M059J (cell line): ENCODE results near the gene SNRNP70. TPM values are rescaled to one million over a fixed set of nuclear protein-coding genes. Genes with fewer than 3 reads are reported as not detected.

ENCODE experiments used
- DNase-seq: peaks from one replicate; pipeline ENCODE4 v3.0.0-alpha.2; 2012; ENCODE audit warnings: low read depth
- total RNA-seq: library from RNA; depleted of rRNA; stranded (reverse); fragments of >200 nt; shearing (Covaris generic); gene quantifications from 2 replicates; pipeline ENCODE4 v1.2.3, GENCODE V29; 2014; rRNA removed

Gene SNRNP70
- total RNA-seq, 1 experiment from 2014 or later, result 191 TPM

GRCh38 chr19:49148044-49148682, 62.9 kb downstream of the SNRNP70 start:
- no peak for DNase-seq

- DNase-seq, result peak; percentile 92
These were observed 63.8 kb downstream of the SNRNP70 start for GRCh38 chr19:49148784-49149651.

GRCh38 chr19:49149652-49150105, 64.4 kb downstream of the SNRNP70 start:
- peak; percentile 72 for DNase-seq

- peak; percentile 73 for DNase-seq
These were observed 65.1 kb downstream of the SNRNP70 start for GRCh38 chr19:49150106-49150943.

- no peak for DNase-seq
These were observed 65.6 kb downstream of the SNRNP70 start for GRCh38 chr19:49150944-49151243.

GRCh38 chr19:49151267-49152118, 66.2 kb downstream of the SNRNP70 start:
- DNase-seq, result peak; percentile 62

GRCh38 chr19:49152119-49152550, 66.9 kb downstream of the SNRNP70 start:
- no peak for DNase-seq

- DNase-seq, result no peak
These were observed 68.0 kb downstream of the SNRNP70 start for GRCh38 chr19:49153167-49153809.

- no peak for DNase-seq
These were observed 69.0 kb downstream of the SNRNP70 start for GRCh38 chr19:49154279-49154678.

GRCh38 chr19:49155005-49155819, 70.0 kb downstream of the SNRNP70 start, which contains the start of gene HRC:
Gene HRC (minus strand): TSS chr19:49155396. CDS start chr19:49155237, 159 bp downstream.
- no peak for DNase-seq

- DNase-seq, result no peak
These were observed 70.6 kb downstream of the SNRNP70 start for GRCh38 chr19:49155820-49156346.

GRCh38 chr19:49157445-49158224, 72.4 kb downstream of the SNRNP70 start, which contains the start of gene TRPM4:
Gene TRPM4 (plus strand): TSS chr19:49157792. CDS start chr19:49157867, 75 bp downstream.
- DNase-seq, result peak; percentile 75

Other genes starting within 250 kb of the SNRNP70 start
- gene HSD17B14, start 249.0 kb upstream of the SNRNP70 start, total RNA-seq, result 20.9 and 22.7 TPM in 2 replicates
- 4.3 and 5.0 TPM in 2 replicates for gene PLEKHA4, start 216.8 kb upstream of the SNRNP70 start, total RNA-seq
- 31.1 and 40.5 TPM in 2 replicates for gene PPP1R15A, start 213.0 kb upstream of the SNRNP70 start, total RNA-seq
- not detected in 2 replicates for gene TULP2, start 186.7 kb upstream of the SNRNP70 start, total RNA-seq
- gene NUCB1, start 185.1 kb upstream of the SNRNP70 start, total RNA-seq, result 236 and 301 TPM in 2 replicates
- 0.15 TPM in 1 of 2 replicates, not detected in the other for gene DHDH, start 151.8 kb upstream of the SNRNP70 start, total RNA-seq
- gene BAX, start 130.6 kb upstream of the SNRNP70 start, total RNA-seq, result 97.7 and 101 TPM in 2 replicates
- 3,106 and 3,231 TPM in 2 replicates for gene FTL, start 120.1 kb upstream of the SNRNP70 start, total RNA-seq
- 50.1 and 67.3 TPM in 2 replicates for gene GYS1, start 92.1 kb upstream of the SNRNP70 start, total RNA-seq
- gene RUVBL2, start 91.6 kb upstream of the SNRNP70 start, total RNA-seq, result 275 and 292 TPM in 2 replicates
- 1.8 TPM in 1 of 2 replicates, not detected in the other for gene LHB, start 68.4 kb upstream of the SNRNP70 start, total RNA-seq
- 1.7 and 7.0 TPM in 2 replicates for gene CGB3, start 61.1 kb upstream of the SNRNP70 start, total RNA-seq
- 1.7 and 4.2 TPM in 2 replicates for gene CGB2, start 53.6 kb upstream of the SNRNP70 start, total RNA-seq
- 2.6 and 14.5 TPM in 2 replicates for gene CGB1, start 48.6 kb upstream of the SNRNP70 start, total RNA-seq
- gene CGB5, start 41.6 kb upstream of the SNRNP70 start, total RNA-seq, result 7.3 and 8.1 TPM in 2 replicates
- gene CGB8, start 36.3 kb upstream of the SNRNP70 start, total RNA-seq, result 15.7 and 21.3 TPM in 2 replicates
- gene CGB7, start 27.7 kb upstream of the SNRNP70 start, total RNA-seq, result 2.7 and 5.3 TPM in 2 replicates
- gene NTF4, start 20.6 kb upstream of the SNRNP70 start, total RNA-seq, result 0.67 TPM in 1 of 2 replicates, not detected in the other
- not detected in 2 replicates for gene KCNA7, start 12.8 kb upstream of the SNRNP70 start, total RNA-seq
- 9.7 and 17.1 TPM in 2 replicates for gene LIN7B, start 28.9 kb downstream of the SNRNP70 start, total RNA-seq
- gene C19orf73, start 33.7 kb downstream of the SNRNP70 start, total RNA-seq, result 0.44 and 1.6 TPM in 2 replicates
- gene PPFIA3, start 34.1 kb downstream of the SNRNP70 start, total RNA-seq, result 2.4 and 4.8 TPM in 2 replicates
- not detected in 2 replicates for gene HRC, start 69.9 kb downstream of the SNRNP70 start, total RNA-seq
- 1.2 and 2.6 TPM in 2 replicates for gene TRPM4, start 72.3 kb downstream of the SNRNP70 start, total RNA-seq
- gene SLC6A16, start 239.7 kb downstream of the SNRNP70 start, total RNA-seq, result 0.05 TPM in 2 replicates
- not detected in 2 replicates for gene CD37, start 250.0 kb downstream of the SNRNP70 start, total RNA-seq